ENCODE data around the gene SYNPO2. TPM values are rescaled to one million over a fixed set of nuclear protein-coding genes. Genes with fewer than 3 reads are reported as not detected.

The SYNPO2 gene
- total RNA-seq, 3 donors from 2014 or later (not counting 1 experiment from before 2014, with no cell fraction given), result 0.18 to 0.85 (median 0.56) TPM

DNA sequence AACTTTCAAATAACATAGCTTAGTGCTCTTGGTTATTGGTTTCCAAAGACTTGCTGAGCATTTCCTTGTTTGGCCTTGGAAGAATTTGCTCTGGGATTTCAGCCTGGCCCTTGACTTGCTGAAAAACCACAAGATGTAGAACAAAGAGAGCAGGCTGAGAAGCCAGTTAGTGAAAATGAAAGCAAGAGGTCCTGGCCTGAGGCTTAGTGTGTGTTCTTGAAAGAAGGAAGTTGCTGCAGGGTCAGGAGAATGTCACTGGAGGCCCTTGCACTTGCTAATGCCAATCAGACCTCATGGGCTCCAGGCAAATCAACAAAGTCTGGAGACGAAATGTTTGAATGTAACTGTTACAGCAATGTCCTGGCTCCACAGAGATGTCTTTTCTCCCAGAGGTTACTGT is 79.4 kb downstream of the SYNPO2 start:
- DNase-seq, result peak in 1 of 2 donors; percentile 18
- no peaks in the 10 kb centered on the region for H3K36me3 Mint-ChIP-seq
- H3K27ac Mint-ChIP-seq, result peak overlapping the region; percentile 29 to 80
- no peaks in the 10 kb centered on the region for H3K9me3 ChIP-seq (ENCODE audit: control insufficient read depth, insufficient read depth, low read length)
- no peaks in the 10 kb centered on the region for H3K27me3 Mint-ChIP-seq (ENCODE audit: low read depth in 2 of 2)
- no peaks in the 10 kb centered on the region for H3K27me3 ChIP-seq (ENCODE audit: control insufficient read depth, insufficient read depth, low read length)
- no peaks in the 10 kb centered on the region for H3K36me3 ChIP-seq (ENCODE audit: control insufficient read depth, insufficient read depth, low read length)
- TF ChIP-seq, protein P1, sequence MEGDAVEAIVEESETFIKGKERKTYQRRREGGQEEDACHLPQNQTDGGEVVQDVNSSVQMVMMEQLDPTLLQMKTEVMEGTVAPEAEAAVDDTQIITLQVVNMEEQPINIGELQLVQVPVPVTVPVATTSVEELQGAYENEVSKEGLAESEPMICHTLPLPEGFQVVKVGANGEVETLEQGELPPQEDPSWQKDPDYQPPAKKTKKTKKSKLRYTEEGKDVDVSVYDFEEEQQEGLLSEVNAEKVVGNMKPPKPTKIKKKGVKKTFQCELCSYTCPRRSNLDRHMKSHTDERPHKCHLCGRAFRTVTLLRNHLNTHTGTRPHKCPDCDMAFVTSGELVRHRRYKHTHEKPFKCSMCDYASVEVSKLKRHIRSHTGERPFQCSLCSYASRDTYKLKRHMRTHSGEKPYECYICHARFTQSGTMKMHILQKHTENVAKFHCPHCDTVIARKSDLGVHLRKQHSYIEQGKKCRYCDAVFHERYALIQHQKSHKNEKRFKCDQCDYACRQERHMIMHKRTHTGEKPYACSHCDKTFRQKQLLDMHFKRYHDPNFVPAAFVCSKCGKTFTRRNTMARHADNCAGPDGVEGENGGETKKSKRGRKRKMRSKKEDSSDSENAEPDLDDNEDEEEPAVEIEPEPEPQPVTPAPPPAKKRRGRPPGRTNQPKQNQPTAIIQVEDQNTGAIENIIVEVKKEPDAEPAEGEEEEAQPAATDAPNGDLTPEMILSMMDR (IDR thresholded peaks at IDR 0.05), result no peak
- H3K4me3 ChIP-seq (ENCODE audit: low read length), result no peak overlapping the region
- peaks cover 8 to 10% of the 10 kb centered on the region in 2 donors for H3K4me1 Mint-ChIP-seq
- intact Hi-C loops (cut with micrococcal nuclease), result no loop called here
- no peaks in the 10 kb centered on the region for H3K9me3 Mint-ChIP-seq
- 40% methylated on average over 1 of the region's 1 CpG for WGBS (ENCODE audit: insufficient coverage)
- no peaks in the 10 kb centered on the region for H3K4me1 ChIP-seq (ENCODE audit: control insufficient read depth, insufficient read depth, low read length)
- H3K27ac ChIP-seq (ENCODE audit: low read length), result no peak overlapping the region
- ATAC-seq, result peak; percentile 63 to 70 (median 66)
- peak overlapping the region; percentile 13 for H3K4me3 Mint-ChIP-seq

DNA sequence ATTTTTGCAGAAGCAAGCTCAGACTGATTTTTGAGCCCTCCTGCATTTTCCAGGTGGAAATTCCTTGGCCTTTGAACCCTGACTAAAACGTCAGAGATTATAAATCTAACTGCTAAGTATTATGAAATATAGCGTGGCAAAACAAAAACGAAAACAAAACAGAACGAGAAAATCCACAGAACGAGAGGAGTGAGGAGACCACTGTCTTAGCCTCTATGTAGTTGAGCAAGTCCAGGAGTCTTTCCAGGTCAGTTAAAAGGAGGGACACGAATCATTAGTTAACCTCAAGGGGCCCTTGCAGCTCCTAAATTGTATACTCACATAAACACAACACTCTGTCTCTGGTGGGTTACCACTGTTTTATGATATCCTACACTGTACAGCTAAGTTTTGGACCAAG is 80.2 kb downstream of the SYNPO2 start:
- Histone ChIP-seq H3K27me3 (ENCODE audit: control insufficient read depth, insufficient read depth, low read length) (no peaks in the 10 kb centered on the region), H3K4me3 (ENCODE audit: low read length) (no peak overlapping the region), H3K27ac (ENCODE audit: low read length) (no peak overlapping the region), H3K4me1 (ENCODE audit: control insufficient read depth, insufficient read depth, low read length) (no peaks in the 10 kb centered on the region), H3K9me3 (ENCODE audit: control insufficient read depth, insufficient read depth, low read length) (no peaks in the 10 kb centered on the region), H3K36me3 (ENCODE audit: control insufficient read depth, insufficient read depth, low read length) (no peaks in the 10 kb centered on the region)
- TF ChIP-seq, protein P1 (IDR thresholded peaks at IDR 0.05), result no peak
- Mint-ChIP-seq H3K27me3 (ENCODE audit: low read depth in 2 of 2) (no peaks in the 10 kb centered on the region), H3K4me3 (no peak overlapping the region), H3K36me3 (no peaks in the 10 kb centered on the region), H3K9me3 (no peaks in the 10 kb centered on the region), H3K27ac (peak overlapping the region in 1 of 2 donors; percentile 80), H3K4me1 (peaks cover 8 to 10% of the 10 kb centered on the region in 2 donors)
- DNase-seq, result no peak
- no peak for ATAC-seq
- intact Hi-C loops (cut with micrococcal nuclease), result no loop called here
- 74% methylated on average over 6 of the region's 6 CpGs for WGBS (ENCODE audit: insufficient coverage)

DNA sequence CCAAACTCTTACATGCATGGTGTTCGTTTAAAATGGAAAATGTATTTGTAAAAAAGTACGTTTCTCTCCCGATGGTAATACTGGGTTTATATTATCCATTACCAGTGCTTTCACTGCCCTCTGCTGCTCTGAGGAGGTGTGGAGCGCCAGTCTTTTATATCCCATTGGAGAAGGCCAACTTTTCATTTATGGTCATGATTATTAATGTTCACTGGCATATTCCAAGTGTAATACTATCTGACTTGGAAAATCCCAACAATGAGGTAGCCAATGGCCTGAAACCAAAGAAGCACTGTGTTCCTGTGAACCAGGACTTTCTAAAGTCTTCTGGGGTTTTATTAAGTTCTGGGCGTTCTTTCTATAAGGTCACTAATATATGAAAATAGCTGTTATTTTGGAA is 80.7 kb downstream of the SYNPO2 start:
- no peak overlapping the region for H3K27ac ChIP-seq (ENCODE audit: low read length)
- Mint-ChIP-seq H3K36me3 (no peaks in the 10 kb centered on the region), H3K27me3 (ENCODE audit: low read depth in 2 of 2) (no peaks in the 10 kb centered on the region), H3K4me3 (no peak overlapping the region), H3K27ac (no peak overlapping the region), H3K4me1 (peaks cover 8 to 10% of the 10 kb centered on the region in 2 donors), H3K9me3 (no peaks in the 10 kb centered on the region)
- H3K4me1 ChIP-seq (ENCODE audit: control insufficient read depth, insufficient read depth, low read length), result no peaks in the 10 kb centered on the region
- H3K27me3 ChIP-seq (ENCODE audit: control insufficient read depth, insufficient read depth, low read length), result no peaks in the 10 kb centered on the region
- no peak for DNase-seq
- no peak overlapping the region for H3K4me3 ChIP-seq (ENCODE audit: low read length)
- WGBS (ENCODE audit: insufficient coverage), result 68% methylated on average over 2 of the region's 5 CpGs
- no peaks in the 10 kb centered on the region for H3K9me3 ChIP-seq (ENCODE audit: control insufficient read depth, insufficient read depth, low read length)
- H3K36me3 ChIP-seq (ENCODE audit: control insufficient read depth, insufficient read depth, low read length), result no peaks in the 10 kb centered on the region
- intact Hi-C loops (cut with micrococcal nuclease), result no loop called here
- TF ChIP-seq, protein P1 (IDR thresholded peaks at IDR 0.05), result no peak
- ATAC-seq, result no peak

DNA sequence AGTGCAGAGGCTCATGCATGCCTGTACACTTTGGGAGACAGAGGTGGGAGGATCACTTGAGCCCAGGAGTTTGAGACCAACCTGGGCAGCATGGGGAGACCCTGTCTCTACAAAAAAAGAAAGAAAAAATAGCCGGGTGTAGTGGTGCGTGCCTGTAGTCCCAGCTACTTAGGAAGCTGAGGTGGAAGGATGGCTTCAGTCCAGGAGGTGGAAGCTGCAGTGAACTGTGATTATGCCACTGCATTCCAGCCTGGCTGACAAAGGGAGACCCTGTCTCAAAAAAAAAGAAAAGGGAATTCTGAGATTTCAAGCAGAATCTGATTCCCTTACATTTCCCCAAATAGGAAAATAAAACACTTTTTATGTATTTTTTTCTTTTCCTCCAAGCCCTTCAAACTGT is 83.5 kb downstream of the SYNPO2 start:
- Mint-ChIP-seq H3K4me1 (peaks cover 8 to 10% of the 10 kb centered on the region in 2 donors), H3K27ac (no peak overlapping the region), H3K9me3 (no peaks in the 10 kb centered on the region), H3K4me3 (no peak overlapping the region), H3K27me3 (ENCODE audit: low read depth in 2 of 2) (no peaks in the 10 kb centered on the region), H3K36me3 (no peaks in the 10 kb centered on the region)
- Histone ChIP-seq H3K27ac (ENCODE audit: low read length) (no peak overlapping the region), H3K4me1 (ENCODE audit: control insufficient read depth, insufficient read depth, low read length) (no peaks in the 10 kb centered on the region), H3K36me3 (ENCODE audit: control insufficient read depth, insufficient read depth, low read length) (no peaks in the 10 kb centered on the region), H3K9me3 (ENCODE audit: control insufficient read depth, insufficient read depth, low read length) (no peaks in the 10 kb centered on the region), H3K27me3 (ENCODE audit: control insufficient read depth, insufficient read depth, low read length) (no peaks in the 10 kb centered on the region), H3K4me3 (ENCODE audit: low read length) (no peak overlapping the region)
- DNase-seq (no peak), ATAC-seq (no peak)
- TF ChIP-seq, protein P1 (IDR thresholded peaks at IDR 0.05), result no peak
- 85% methylated on average over 2 of the region's 2 CpGs for WGBS (ENCODE audit: insufficient coverage)
- intact Hi-C loops (cut with micrococcal nuclease), result no loop called here

Measured in natural killer cell (primary cell).